ENCODE measurements around the gene STBD1. TPM values are rescaled to one million over a fixed set of nuclear protein-coding genes. Genes with fewer than 3 reads are reported as not detected.

STBD1 gene
- total RNA-seq, 1 donor from 2014 or later, result 7.4 TPM

DNA sequence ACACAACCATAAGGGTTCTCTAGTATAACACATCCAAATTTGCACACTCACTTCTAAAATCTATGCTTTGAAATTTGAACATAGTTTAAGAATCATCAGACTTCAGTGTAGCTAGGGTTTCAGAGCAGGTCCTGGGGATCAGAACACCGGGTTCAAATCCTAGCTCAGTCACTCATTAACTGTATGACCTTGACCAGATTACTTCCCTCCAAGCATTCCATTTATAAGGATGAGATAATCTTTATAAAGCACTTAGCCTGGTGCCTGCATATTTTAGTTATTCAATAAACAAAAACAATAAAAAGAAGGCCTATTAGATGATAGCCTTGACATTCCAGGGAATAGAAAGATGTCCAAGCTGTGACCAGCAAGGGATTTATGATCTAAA lies 4.8 kb upstream of the STBD1 start:
- DNase-seq (ENCODE audit: low read depth), result no peak
- Histone ChIP-seq H3K36me3 (ENCODE audit: control insufficient read depth, insufficient read depth, low read length) (no peaks in the 10 kb centered on the region), H3K27me3 (ENCODE audit: control insufficient read depth, insufficient read depth, low read length) (no peaks in the 10 kb centered on the region), H3K4me3 (ENCODE audit: low read depth, low read length) (no peak overlapping the region)
- TF ChIP-seq, protein P1, sequence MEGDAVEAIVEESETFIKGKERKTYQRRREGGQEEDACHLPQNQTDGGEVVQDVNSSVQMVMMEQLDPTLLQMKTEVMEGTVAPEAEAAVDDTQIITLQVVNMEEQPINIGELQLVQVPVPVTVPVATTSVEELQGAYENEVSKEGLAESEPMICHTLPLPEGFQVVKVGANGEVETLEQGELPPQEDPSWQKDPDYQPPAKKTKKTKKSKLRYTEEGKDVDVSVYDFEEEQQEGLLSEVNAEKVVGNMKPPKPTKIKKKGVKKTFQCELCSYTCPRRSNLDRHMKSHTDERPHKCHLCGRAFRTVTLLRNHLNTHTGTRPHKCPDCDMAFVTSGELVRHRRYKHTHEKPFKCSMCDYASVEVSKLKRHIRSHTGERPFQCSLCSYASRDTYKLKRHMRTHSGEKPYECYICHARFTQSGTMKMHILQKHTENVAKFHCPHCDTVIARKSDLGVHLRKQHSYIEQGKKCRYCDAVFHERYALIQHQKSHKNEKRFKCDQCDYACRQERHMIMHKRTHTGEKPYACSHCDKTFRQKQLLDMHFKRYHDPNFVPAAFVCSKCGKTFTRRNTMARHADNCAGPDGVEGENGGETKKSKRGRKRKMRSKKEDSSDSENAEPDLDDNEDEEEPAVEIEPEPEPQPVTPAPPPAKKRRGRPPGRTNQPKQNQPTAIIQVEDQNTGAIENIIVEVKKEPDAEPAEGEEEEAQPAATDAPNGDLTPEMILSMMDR (IDR thresholded peaks at IDR 0.05; ENCODE audit: insufficient read depth, low read length, poor library complexity, severe bottlenecking), result no peak

DNA sequence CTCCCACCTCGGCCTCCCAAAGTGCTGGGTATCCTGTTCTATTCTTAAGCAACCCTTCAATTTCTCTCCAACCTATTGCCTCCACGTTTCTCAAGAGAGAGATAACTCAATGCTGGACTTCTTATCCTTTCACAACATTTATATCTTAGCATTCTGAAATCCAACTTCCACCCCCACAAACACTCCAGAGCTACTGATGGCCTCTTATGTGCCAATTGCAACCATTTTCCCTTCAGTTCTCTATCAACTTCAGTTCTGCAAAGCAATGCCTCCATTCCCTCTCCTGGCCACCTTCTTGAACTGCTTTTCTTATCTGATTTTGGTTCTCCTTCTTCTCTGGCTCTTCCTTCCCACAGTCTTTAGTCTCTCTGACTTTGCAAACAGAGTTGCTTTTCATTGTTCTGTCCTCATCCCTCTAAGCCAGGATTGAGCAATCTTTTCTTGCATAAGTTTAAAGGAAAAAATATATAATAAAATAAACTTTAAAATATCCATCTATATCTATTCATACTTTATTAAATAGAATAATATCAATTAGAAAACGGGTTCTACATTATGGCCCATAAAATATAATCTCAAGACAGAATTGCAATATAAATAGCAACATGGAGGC lies 3.6 kb upstream of the STBD1 start:
- no peak overlapping the region for H3K4me3 ChIP-seq (ENCODE audit: low read depth, low read length)
- no peaks in the 10 kb centered on the region for H3K36me3 ChIP-seq (ENCODE audit: control insufficient read depth, insufficient read depth, low read length)
- DNase-seq (ENCODE audit: low read depth), result no peak
- TF ChIP-seq, protein P1 (IDR thresholded peaks at IDR 0.05; ENCODE audit: insufficient read depth, low read length, poor library complexity, severe bottlenecking), result no peak
- H3K27me3 ChIP-seq (ENCODE audit: control insufficient read depth, insufficient read depth, low read length), result no peaks in the 10 kb centered on the region

DNA sequence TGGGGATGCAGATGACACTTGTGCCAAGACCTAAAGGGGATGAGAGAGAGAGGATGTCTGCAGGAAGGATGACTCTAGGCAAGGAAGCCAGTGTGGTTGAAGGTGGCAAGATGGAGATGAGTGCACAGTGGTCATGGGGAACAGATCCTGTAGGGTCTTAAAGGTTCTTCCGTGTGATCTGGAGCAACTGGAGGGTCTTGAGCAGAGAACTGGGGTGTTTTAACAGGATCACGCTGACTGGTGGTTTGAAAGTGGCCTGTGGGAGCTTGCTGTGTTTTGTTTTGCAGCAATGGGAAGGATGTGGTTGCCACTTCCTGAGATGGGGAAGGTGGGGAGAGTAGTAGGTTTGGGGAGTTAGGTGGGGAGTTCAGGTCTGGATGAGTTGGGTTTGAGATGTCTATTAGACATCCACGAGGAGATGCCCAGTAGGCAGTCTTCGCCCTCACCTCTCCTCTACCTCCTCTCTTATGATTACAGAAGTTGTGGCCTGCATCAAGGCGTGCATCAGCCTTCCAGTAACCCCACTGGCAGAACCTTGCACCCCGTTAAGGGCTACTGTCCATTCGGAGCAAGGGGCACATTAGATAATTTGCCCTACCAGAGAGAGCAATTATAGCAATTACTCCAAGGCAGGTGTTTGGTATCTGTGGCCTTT lies 1.4 kb upstream of the STBD1 start:
- Histone ChIP-seq H3K4me3 (ENCODE audit: low read depth, low read length) (no peak overlapping the region), H3K27me3 (ENCODE audit: control insufficient read depth, insufficient read depth, low read length) (no peaks in the 10 kb centered on the region), H3K36me3 (ENCODE audit: control insufficient read depth, insufficient read depth, low read length) (peaks cover 1% of the 10 kb centered on the region)
- TF ChIP-seq, protein P1 (IDR thresholded peaks at IDR 0.05; ENCODE audit: insufficient read depth, low read length, poor library complexity, severe bottlenecking), result no peak
- DNase-seq (ENCODE audit: low read depth), result no peak

DNA sequence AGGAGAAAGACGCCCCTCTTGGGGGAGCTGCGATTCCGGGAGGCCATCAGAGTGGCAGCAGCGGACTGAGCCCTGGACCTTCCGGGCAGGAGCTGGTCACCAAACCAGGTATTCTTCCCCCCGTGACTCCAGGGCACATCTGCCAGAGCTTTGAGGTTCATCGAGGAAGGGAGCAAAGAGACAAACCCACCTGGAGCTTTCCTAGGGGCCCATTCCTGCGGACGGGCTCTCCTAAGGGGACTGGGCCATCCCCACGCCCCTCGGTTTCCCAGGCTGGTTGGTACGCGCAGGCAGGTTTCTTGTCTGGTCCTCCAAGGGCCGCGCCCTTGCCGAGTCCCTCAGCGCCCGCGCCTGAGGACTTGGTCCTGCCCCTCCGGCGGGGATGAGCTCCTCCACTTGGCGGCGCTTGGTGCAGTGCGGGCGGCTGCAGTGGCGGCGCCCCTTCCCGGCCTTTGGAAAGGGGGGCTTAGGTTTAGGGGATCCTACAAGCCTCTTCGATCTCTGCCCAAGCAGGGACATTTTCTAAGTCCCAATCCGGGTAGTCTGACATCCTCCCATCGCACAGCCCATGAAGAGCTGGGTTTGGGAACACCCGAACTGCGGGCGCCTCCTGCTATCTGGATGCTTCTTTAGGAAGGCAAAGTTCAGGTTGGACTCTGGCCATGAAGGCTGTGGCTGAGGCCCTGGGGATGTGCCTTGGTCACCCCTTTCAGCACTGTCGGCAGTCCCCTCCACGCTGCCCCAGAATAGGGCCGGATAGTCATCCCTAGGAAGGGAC lies 538 bp downstream of the STBD1 start:
- DNase-seq (ENCODE audit: low read depth), result no peak
- TF ChIP-seq, protein P1 (IDR thresholded peaks at IDR 0.05; ENCODE audit: insufficient read depth, low read length, poor library complexity, severe bottlenecking), result peak; percentile 51
- peaks cover 1% of the 10 kb centered on the region for H3K36me3 ChIP-seq (ENCODE audit: control insufficient read depth, insufficient read depth, low read length)
- H3K4me3 ChIP-seq (ENCODE audit: low read depth, low read length), result peak overlapping the region; percentile 68
- H3K27me3 ChIP-seq (ENCODE audit: control insufficient read depth, insufficient read depth, low read length), result no peaks in the 10 kb centered on the region

DNA sequence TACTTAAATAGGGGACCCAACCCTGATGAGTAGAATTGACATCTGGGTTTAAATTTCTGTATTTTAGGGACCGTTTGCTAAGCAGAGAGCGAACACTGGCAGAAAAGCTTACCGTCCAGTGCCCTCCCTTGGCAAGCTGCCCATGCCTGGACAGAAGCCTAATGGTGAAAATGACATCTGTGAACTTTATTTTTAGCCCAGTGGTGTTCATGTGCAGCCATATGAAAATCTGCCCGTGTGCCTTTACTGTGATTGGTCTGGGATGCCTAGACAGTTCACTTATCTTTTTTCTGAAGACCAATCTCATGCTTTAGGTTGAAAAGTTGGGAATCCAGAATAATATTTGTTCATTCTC lies 1.1 kb downstream of the STBD1 start:
- Histone ChIP-seq H3K36me3 (ENCODE audit: control insufficient read depth, insufficient read depth, low read length) (peaks cover 1% of the 10 kb centered on the region), H3K4me3 (ENCODE audit: low read depth, low read length) (peak overlapping the region; percentile 68), H3K27me3 (ENCODE audit: control insufficient read depth, insufficient read depth, low read length) (no peaks in the 10 kb centered on the region)
- DNase-seq (ENCODE audit: low read depth), result no peak
- TF ChIP-seq, protein P1 (IDR thresholded peaks at IDR 0.05; ENCODE audit: insufficient read depth, low read length, poor library complexity, severe bottlenecking), result no peak
